ENCODE measurements around the gene CALHM3. TPM values are rescaled to one million over a fixed set of nuclear protein-coding genes. Genes with fewer than 3 reads are reported as not detected.
A peak's percentile ranks its signal among the peaks of the same experiment; 100 is the strongest.

CALHM3 gene
- total and polyA plus RNA-seq, 2 experiments from 2014 or later: 0.14 to 0.19 TPM

DNA sequence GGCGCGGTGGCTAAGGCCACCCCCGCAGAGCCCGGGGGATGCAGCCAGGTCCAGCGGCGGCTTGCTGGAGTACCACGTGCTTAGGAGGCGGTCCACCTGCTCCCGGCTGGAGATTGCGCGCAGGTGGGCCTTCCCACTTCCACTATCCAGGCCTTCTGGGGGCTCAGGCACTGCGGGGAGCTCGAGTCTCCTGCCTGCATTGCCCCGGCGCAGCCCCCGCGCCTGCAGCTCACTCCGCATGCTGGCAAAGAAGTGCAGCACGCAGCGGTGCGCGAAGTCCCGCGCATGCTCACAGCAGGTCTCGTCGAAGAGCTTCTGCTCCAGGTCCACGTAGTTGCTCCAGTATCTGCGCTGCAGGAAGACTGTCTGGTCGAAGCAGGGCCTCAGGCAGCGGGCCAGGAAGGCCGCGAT, 5.8 kb downstream of the CALHM3 start (continued):
- TF ChIP-seq, protein P1, sequence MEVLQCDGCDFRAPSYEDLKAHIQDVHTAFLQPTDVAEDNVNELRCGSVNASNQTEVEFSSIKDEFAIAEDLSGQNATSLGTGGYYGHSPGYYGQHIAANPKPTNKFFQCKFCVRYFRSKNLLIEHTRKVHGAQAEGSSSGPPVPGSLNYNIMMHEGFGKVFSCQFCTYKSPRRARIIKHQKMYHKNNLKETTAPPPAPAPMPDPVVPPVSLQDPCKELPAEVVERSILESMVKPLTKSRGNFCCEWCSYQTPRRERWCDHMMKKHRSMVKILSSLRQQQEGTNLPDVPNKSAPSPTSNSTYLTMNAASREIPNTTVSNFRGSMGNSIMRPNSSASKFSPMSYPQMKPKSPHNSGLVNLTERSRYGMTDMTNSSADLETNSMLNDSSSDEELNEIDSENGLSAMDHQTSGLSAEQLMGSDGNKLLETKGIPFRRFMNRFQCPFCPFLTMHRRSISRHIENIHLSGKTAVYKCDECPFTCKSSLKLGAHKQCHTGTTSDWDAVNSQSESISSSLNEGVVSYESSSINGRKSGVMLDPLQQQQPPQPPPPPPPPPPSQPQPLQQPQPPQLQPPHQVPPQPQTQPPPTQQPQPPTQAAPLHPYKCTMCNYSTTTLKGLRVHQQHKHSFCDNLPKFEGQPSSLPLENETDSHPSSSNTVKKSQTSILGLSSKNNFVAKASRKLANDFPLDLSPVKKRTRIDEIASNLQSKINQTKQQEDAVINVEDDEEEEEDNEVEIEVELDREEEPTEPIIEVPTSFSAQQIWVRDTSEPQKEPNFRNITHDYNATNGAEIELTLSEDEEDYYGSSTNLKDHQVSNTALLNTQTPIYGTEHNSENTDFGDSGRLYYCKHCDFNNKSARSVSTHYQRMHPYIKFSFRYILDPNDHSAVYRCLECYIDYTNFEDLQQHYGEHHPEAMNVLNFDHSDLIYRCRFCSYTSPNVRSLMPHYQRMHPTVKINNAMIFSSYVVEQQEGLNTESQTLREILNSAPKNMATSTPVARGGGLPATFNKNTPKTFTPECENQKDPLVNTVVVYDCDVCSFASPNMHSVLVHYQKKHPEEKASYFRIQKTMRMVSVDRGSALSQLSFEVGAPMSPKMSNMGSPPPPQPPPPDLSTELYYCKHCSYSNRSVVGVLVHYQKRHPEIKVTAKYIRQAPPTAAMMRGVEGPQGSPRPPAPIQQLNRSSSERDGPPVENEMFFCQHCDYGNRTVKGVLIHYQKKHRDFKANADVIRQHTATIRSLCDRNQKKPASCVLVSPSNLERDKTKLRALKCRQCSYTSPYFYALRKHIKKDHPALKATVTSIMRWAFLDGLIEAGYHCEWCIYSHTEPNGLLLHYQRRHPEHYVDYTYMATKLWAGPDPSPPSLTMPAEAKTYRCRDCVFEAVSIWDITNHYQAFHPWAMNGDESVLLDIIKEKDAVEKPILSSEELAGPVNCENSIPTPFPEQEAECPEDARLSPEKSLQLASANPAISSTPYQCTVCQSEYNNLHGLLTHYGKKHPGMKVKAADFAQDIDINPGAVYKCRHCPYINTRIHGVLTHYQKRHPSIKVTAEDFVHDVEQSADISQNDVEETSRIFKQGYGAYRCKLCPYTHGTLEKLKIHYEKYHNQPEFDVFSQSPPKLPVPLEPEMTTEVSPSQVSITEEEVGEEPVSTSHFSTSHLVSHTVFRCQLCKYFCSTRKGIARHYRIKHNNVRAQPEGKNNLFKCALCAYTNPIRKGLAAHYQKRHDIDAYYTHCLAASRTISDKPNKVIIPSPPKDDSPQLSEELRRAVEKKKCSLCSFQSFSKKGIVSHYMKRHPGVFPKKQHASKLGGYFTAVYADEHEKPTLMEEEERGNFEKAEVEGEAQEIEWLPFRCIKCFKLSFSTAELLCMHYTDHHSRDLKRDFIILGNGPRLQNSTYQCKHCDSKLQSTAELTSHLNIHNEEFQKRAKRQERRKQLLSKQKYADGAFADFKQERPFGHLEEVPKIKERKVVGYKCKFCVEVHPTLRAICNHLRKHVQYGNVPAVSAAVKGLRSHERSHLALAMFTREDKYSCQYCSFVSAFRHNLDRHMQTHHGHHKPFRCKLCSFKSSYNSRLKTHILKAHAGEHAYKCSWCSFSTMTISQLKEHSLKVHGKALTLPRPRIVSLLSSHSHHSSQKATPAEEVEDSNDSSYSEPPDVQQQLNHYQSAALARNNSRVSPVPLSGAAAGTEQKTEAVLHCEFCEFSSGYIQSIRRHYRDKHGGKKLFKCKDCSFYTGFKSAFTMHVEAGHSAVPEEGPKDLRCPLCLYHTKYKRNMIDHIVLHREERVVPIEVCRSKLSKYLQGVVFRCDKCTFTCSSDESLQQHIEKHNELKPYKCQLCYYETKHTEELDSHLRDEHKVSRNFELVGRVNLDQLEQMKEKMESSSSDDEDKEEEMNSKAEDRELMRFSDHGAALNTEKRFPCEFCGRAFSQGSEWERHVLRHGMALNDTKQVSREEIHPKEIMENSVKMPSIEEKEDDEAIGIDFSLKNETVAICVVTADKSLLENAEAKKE (CRISPR knock-in tag; IDR thresholded peaks at IDR 0.05): no peak
- no peak for TF ChIP-seq STAT1 (IDR thresholded peaks at IDR 0.05; ENCODE audit: unreplicated experiment)
- TF ChIP-seq EZH2phosphoT487 (IDR thresholded peaks at IDR 0.05; ENCODE audit: unreplicated experiment): no peak

DNA sequence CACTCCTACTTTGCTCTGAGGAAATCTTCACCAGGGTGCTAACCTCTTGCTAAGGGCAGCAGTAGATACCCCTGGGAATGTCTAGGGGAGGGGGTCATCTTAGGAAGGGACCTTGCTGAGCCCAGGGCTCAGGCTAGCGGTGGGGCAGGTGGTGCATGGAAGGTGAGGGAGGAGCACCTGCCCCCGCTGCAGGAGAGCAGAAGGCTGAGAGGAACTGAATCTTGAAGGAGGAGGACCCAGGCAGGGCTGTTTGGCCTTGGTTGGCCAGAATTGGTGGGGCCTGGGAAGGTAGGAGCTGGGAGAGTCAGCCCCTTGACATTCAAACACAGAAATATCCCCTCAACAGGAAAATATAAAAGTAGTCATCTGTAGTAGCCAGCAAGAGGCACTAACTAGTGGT, 7.0 kb downstream of the CALHM3 start:
- Histone ChIP-seq H3K27ac (ENCODE audit: low read depth) (no peak overlapping the region), H2AFZ (peak overlapping the region; percentile 85; the same call in 1 of the 2 replicates), H3K79me2 (replicated peaks; ENCODE audit: insufficient read depth) (no peaks in the 10 kb centered on the region), H3K27me3 (ENCODE audit: insufficient read depth) (no peaks in the 10 kb centered on the region), H3K36me3 (ENCODE audit: insufficient read depth) (no peaks in the 10 kb centered on the region), H3K9me2 (ENCODE audit: insufficient read depth) (no peaks in the 10 kb centered on the region), H3K4me1 (ENCODE audit: insufficient read depth) (no peaks in the 10 kb centered on the region), H4K20me1 (replicated peaks; ENCODE audit: insufficient read depth) (no peaks in the 10 kb centered on the region), H3F3A (replicated peaks; ENCODE audit: low read depth) (no peaks in the 10 kb centered on the region), H3K4me2 (no peak overlapping the region; the same call in 1 of the 2 replicates), H3K4me3 (no peak overlapping the region)
- no peak for DNase-seq (ENCODE audit: low spot score)
- H3K4me3 Mint-ChIP-seq: no peak overlapping the region
- peaks cover 31% of the 10 kb centered on the region for H3K4me1 Mint-ChIP-seq
- peaks cover 19% of the 10 kb centered on the region for H3K27me3 Mint-ChIP-seq (ENCODE audit: insufficient read depth, low read depth, poor library complexity)
- H3K36me3 Mint-ChIP-seq (ENCODE audit: low read depth): no peaks in the 10 kb centered on the region
- no peak overlapping the region for H3K27ac Mint-ChIP-seq
- no peak for ATAC-seq
- no peaks in the 10 kb centered on the region for H3K9me3 Mint-ChIP-seq
- TF ChIP-seq NANOG (IDR thresholded peaks at IDR 0.05; ENCODE audit: borderline replicate concordance): no peak
- no peak for TF ChIP-seq EZH2phosphoT487 (IDR thresholded peaks at IDR 0.05; ENCODE audit: unreplicated experiment)
- TF ChIP-seq ZNF114 (CRISPR knock-in tag; IDR thresholded peaks at IDR 0.05): no peak
- TF ChIP-seq, protein P2, sequence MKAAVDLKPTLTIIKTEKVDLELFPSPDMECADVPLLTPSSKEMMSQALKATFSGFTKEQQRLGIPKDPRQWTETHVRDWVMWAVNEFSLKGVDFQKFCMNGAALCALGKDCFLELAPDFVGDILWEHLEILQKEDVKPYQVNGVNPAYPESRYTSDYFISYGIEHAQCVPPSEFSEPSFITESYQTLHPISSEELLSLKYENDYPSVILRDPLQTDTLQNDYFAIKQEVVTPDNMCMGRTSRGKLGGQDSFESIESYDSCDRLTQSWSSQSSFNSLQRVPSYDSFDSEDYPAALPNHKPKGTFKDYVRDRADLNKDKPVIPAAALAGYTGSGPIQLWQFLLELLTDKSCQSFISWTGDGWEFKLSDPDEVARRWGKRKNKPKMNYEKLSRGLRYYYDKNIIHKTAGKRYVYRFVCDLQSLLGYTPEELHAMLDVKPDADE (IDR thresholded peaks at IDR 0.05): no peak
- TF ChIP-seq, protein P3, sequence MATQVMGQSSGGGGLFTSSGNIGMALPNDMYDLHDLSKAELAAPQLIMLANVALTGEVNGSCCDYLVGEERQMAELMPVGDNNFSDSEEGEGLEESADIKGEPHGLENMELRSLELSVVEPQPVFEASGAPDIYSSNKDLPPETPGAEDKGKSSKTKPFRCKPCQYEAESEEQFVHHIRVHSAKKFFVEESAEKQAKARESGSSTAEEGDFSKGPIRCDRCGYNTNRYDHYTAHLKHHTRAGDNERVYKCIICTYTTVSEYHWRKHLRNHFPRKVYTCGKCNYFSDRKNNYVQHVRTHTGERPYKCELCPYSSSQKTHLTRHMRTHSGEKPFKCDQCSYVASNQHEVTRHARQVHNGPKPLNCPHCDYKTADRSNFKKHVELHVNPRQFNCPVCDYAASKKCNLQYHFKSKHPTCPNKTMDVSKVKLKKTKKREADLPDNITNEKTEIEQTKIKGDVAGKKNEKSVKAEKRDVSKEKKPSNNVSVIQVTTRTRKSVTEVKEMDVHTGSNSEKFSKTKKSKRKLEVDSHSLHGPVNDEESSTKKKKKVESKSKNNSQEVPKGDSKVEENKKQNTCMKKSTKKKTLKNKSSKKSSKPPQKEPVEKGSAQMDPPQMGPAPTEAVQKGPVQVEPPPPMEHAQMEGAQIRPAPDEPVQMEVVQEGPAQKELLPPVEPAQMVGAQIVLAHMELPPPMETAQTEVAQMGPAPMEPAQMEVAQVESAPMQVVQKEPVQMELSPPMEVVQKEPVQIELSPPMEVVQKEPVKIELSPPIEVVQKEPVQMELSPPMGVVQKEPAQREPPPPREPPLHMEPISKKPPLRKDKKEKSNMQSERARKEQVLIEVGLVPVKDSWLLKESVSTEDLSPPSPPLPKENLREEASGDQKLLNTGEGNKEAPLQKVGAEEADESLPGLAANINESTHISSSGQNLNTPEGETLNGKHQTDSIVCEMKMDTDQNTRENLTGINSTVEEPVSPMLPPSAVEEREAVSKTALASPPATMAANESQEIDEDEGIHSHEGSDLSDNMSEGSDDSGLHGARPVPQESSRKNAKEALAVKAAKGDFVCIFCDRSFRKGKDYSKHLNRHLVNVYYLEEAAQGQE (IDR thresholded peaks at IDR 0.05; ENCODE audit: unreplicated experiment): no peak
- TF ChIP-seq ZNF331 (CRISPR knock-in tag; IDR thresholded peaks at IDR 0.05; ENCODE audit: low read depth): no peak

Measured in GM23338 (cell line).